ENCODE results near the gene RND2. TPM values are rescaled to one million over a fixed set of nuclear protein-coding genes. Genes with fewer than 3 reads are reported as not detected.
A peak's percentile ranks its signal among the peaks of the same experiment; 100 is the strongest.
"Not testable (repeated sequence)": the region's sequence is repeated elsewhere in the genome, so short reads cannot be mapped to it uniquely, and the experiment has no call there.

Gene RND2
- total RNA-seq, 1 donor from 2014 or later = 0.85 TPM

GRCh38 chr17:42991471-42991870, 33.6 kb upstream of the RND2 start:
- intact Hi-C loops (cut with micrococcal nuclease) = no loop called here
- no peak for DNase-seq
- no peak for TF ChIP-seq CTCF (IDR thresholded peaks at IDR 0.05; ENCODE audit: borderline replicate concordance)
- Histone ChIP-seq H3K4me1 (no peaks in the 10 kb centered on the region), H3K27me3 (ENCODE audit: low read depth) (no peaks in the 10 kb centered on the region), H3K36me3 (peaks cover 65% of the 10 kb centered on the region), H3K4me3 (no peak overlapping the region), H3K27ac (replicated peaks) (no peak overlapping the region), H3K9me3 (replicated peaks) (no peaks in the 10 kb centered on the region)

- no peak for TF ChIP-seq CTCF (IDR thresholded peaks at IDR 0.05; ENCODE audit: borderline replicate concordance)
- Histone ChIP-seq H3K4me1 (peaks cover 8% of the 10 kb centered on the region), H3K4me3 (no peak overlapping the region), H3K36me3 (peaks cover 56% of the 10 kb centered on the region), H3K27me3 (ENCODE audit: low read depth) (no peaks in the 10 kb centered on the region), H3K9me3 (replicated peaks) (no peaks in the 10 kb centered on the region), H3K27ac (replicated peaks) (no peak overlapping the region)
- no peak for DNase-seq
- intact Hi-C loops (cut with micrococcal nuclease) = no loop called here
These were observed 32.2 kb upstream of the RND2 start for GRCh38 chr17:42992872-42993271.

GRCh38 chr17:42993913-42994312, 31.1 kb upstream of the RND2 start:
- H3K27ac ChIP-seq (replicated peaks); DNase-seq; H3K9me3 ChIP-seq (replicated peaks); H3K4me3 ChIP-seq; H3K27me3 ChIP-seq (ENCODE audit: low read depth); intact Hi-C loops (cut with micrococcal nuclease): not testable (repeated sequence)
- H3K36me3 ChIP-seq = peaks cover 46% of the 10 kb centered on the region
- H3K4me1 ChIP-seq = peaks cover 11% of the 10 kb centered on the region

- H3K27ac ChIP-seq (replicated peaks) = peak overlapping the region; percentile 84
- H3K4me3 ChIP-seq = peak overlapping the region; percentile 80
- peaks cover 32% of the 10 kb centered on the region for H3K4me1 ChIP-seq
- H3K27me3 ChIP-seq (ENCODE audit: low read depth) = no peaks in the 10 kb centered on the region
- intact Hi-C loops (cut with micrococcal nuclease) = no loop called here
- DNase-seq = no peak
- no peak for TF ChIP-seq CTCF (IDR thresholded peaks at IDR 0.05; ENCODE audit: borderline replicate concordance)
- H3K9me3 ChIP-seq (replicated peaks) = no peaks in the 10 kb centered on the region
- H3K36me3 ChIP-seq = peaks cover 42% of the 10 kb centered on the region
These were observed 27.5 kb upstream of the RND2 start for GRCh38 chr17:42997390-42997983.

GRCh38 chr17:42997984-42998938, 26.8 kb upstream of the RND2 start, which contains the start of gene RPL27:
Gene RPL27, plus strand, starts transcription at chr17:42998419. Its CDS starts 332 bp downstream, at chr17:42998751.
- peak; percentile 91 for TF ChIP-seq CTCF (IDR thresholded peaks at IDR 0.05; ENCODE audit: borderline replicate concordance)
- Histone ChIP-seq H3K4me1 (peaks cover 34% of the 10 kb centered on the region), H3K9me3 (replicated peaks) (no peaks in the 10 kb centered on the region), H3K36me3 (peaks cover 42% of the 10 kb centered on the region), H3K27ac (replicated peaks) (peak within 1 kb of the TSS; percentile 84), H3K27me3 (ENCODE audit: low read depth) (no peaks in the 10 kb centered on the region), H3K4me3 (peak within 1 kb of the TSS; percentile 80)
- DNase-seq = peak; percentile 98
- intact Hi-C loops (cut with micrococcal nuclease) = no loop called here
